ENCODE data around the gene CEP350. TPM values are rescaled to one million over a fixed set of nuclear protein-coding genes. Genes with fewer than 3 reads are reported as not detected.

Gene CEP350
- total RNA-seq, 1 experiment from 2014 or later: 41.1 TPM

DNA sequence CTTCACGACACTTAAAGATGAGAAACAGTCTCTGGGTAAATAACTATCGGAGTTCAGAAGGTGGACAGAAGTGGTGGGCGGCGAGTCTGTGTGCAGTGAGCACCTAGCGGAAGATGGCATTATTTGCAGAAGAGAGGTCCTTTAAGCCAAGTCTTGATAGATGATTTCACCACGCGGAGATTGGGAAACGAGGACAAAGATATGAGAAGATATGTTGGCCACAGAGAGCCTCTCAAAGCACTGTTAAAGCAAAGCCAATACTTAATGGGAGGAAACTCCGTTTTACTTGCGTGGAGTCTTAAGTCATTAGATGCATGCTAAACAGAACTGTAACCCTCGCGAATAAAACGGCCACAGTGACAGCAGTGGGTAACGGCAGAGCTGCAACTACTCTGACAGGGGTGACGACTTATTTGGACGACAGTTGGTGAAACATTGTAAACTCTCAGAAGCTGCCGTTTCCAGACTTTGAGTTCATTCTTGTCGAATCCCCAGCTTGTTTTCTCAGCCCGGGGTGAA, 577 bp upstream of the CEP350 start:
- ATAC-seq: peak; percentile 30; the same call in 1 of the 2 replicates
- POLR2A ChIA-PET: interaction anchor here (0.7 kb wide), 1 partner anchor 222 kb away, joined by 3 read pairs; no protein-coding TSS in a partner anchor

DNA sequence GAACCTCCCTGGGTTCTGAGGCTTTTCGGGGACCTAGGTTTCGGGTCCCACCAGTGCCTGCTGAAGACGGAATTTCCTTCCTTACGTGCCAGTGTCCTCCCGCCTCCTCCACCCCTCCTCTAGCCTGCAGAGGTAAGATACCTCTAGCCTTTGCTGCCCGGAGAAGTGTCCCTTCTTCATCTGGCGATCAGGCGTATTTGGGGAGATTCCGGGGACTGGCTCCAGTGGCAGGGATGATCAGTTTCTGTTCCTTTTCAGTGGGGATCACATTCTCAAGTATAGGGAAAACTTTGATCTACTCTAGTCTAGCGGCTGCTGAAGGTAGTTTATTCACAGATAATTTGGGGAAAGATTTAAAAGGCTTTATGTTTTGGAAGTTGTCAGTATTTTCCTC, 674 bp downstream of the CEP350 start:
- intact Hi-C loops (cut with micrococcal nuclease; ENCODE audit: unreplicated experiment): no loop called here
- ChIA-PET POLR2A (no interaction called here), CTCF (no interaction called here)
- H3K27ac ChIP-seq (ENCODE audit: low read length): peak overlapping the region; percentile 98
- H3K27me3 ChIP-seq (ENCODE audit: control insufficient read depth, insufficient read depth, low read length): no peaks in the 10 kb centered on the region
- DNase-seq (ENCODE audit: low read depth, low spot score): no peak
- TF ChIP-seq, protein P1, sequence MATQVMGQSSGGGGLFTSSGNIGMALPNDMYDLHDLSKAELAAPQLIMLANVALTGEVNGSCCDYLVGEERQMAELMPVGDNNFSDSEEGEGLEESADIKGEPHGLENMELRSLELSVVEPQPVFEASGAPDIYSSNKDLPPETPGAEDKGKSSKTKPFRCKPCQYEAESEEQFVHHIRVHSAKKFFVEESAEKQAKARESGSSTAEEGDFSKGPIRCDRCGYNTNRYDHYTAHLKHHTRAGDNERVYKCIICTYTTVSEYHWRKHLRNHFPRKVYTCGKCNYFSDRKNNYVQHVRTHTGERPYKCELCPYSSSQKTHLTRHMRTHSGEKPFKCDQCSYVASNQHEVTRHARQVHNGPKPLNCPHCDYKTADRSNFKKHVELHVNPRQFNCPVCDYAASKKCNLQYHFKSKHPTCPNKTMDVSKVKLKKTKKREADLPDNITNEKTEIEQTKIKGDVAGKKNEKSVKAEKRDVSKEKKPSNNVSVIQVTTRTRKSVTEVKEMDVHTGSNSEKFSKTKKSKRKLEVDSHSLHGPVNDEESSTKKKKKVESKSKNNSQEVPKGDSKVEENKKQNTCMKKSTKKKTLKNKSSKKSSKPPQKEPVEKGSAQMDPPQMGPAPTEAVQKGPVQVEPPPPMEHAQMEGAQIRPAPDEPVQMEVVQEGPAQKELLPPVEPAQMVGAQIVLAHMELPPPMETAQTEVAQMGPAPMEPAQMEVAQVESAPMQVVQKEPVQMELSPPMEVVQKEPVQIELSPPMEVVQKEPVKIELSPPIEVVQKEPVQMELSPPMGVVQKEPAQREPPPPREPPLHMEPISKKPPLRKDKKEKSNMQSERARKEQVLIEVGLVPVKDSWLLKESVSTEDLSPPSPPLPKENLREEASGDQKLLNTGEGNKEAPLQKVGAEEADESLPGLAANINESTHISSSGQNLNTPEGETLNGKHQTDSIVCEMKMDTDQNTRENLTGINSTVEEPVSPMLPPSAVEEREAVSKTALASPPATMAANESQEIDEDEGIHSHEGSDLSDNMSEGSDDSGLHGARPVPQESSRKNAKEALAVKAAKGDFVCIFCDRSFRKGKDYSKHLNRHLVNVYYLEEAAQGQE (IDR thresholded peaks at IDR 0.05; ENCODE audit: insufficient read depth in 1 of 2, low read depth in 2 of 2, low read length in 1 of 2): 0 out of 4 replicates have a peak, but pooled peaks of 1 of the 2 experiments have one; percentile 10
- no peak for TF ChIP-seq POLR2AphosphoS5 (IDR thresholded peaks at IDR 0.05; ENCODE audit: low read depth, low read length)
- no peaks in the 10 kb centered on the region for H3K36me3 ChIP-seq (ENCODE audit: control insufficient read depth, insufficient read depth, low read length)
- BruUV-seq (replicated peaks): no TSS peak
- in situ Hi-C loops (cut with HindIII; ENCODE audit: low pct_unique_long_range_greater_than_20kb, low sequenced_read_pairs): no loop called here
- H3K4me3 ChIP-seq (ENCODE audit: low read depth in 2 of 2, low read length in 2 of 2): peak overlapping the region; percentile 95 to 97
- no peaks in the 10 kb centered on the region for H3K9me3 ChIP-seq (ENCODE audit: control insufficient read depth, insufficient read depth, low read depth, low read length)
- H3K4me1 ChIP-seq (ENCODE audit: control insufficient read depth, insufficient read depth, low read length): peaks cover 16% of the 10 kb centered on the region
- ATAC-seq: peak; percentile 27

More for the DNA sequence above, 577 bp upstream of the CEP350 start:
- in situ Hi-C loops (cut with HindIII; ENCODE audit: low pct_unique_long_range_greater_than_20kb, low sequenced_read_pairs) (no loop called here), intact Hi-C loops (cut with micrococcal nuclease; ENCODE audit: unreplicated experiment) (no loop called here)
- TF ChIP-seq POLR2AphosphoS5 (IDR thresholded peaks at IDR 0.05; ENCODE audit: low read depth, low read length) (no peak), TCF7L2 (IDR thresholded peaks at IDR 0.05; ENCODE audit: low read depth, low read length) (peak; percentile 28; the same call in 1 of the 2 replicates), SIN3A (IDR thresholded peaks at IDR 0.05; ENCODE audit: borderline replicate concordance, insufficient read depth, low read depth, low read length) (no peak)
- TF ChIP-seq, protein P1 (IDR thresholded peaks at IDR 0.05; ENCODE audit: insufficient read depth in 1 of 2, low read depth in 2 of 2, low read length in 1 of 2): no peak
- TF ChIP-seq, protein P2, sequence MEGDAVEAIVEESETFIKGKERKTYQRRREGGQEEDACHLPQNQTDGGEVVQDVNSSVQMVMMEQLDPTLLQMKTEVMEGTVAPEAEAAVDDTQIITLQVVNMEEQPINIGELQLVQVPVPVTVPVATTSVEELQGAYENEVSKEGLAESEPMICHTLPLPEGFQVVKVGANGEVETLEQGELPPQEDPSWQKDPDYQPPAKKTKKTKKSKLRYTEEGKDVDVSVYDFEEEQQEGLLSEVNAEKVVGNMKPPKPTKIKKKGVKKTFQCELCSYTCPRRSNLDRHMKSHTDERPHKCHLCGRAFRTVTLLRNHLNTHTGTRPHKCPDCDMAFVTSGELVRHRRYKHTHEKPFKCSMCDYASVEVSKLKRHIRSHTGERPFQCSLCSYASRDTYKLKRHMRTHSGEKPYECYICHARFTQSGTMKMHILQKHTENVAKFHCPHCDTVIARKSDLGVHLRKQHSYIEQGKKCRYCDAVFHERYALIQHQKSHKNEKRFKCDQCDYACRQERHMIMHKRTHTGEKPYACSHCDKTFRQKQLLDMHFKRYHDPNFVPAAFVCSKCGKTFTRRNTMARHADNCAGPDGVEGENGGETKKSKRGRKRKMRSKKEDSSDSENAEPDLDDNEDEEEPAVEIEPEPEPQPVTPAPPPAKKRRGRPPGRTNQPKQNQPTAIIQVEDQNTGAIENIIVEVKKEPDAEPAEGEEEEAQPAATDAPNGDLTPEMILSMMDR (IDR thresholded peaks at IDR 0.05): peak; percentile 50
- CTCF ChIA-PET: no interaction called here
- H3K4me1 ChIP-seq (ENCODE audit: control insufficient read depth, insufficient read depth, low read length): peaks cover 16% of the 10 kb centered on the region
- H3K36me3 ChIP-seq (ENCODE audit: control insufficient read depth, insufficient read depth, low read length): no peaks in the 10 kb centered on the region
- peak overlapping the region; percentile 98 for H3K27ac ChIP-seq (ENCODE audit: low read length)
- H3K27me3 ChIP-seq (ENCODE audit: control insufficient read depth, insufficient read depth, low read length): no peaks in the 10 kb centered on the region
- no peak for DNase-seq (ENCODE audit: low read depth, low spot score)
- H3K4me3 ChIP-seq (ENCODE audit: low read depth in 2 of 2, low read length in 2 of 2): peak overlapping the region; percentile 95 to 97
- TSS peak; percentile 74 for BruUV-seq (replicated peaks)
- H3K9me3 ChIP-seq (ENCODE audit: control insufficient read depth, insufficient read depth, low read depth, low read length): no peaks in the 10 kb centered on the region
